ENCODE measurements around the gene OTUD4. TPM values are rescaled to one million over a fixed set of nuclear protein-coding genes. Genes with fewer than 3 reads are reported as not detected.
A peak's percentile ranks its signal among the peaks of the same experiment; 100 is the strongest.

Gene OTUD4
- total and polyA plus RNA-seq, 9 of the 15 experiments (the other 6 are each of a cell fraction or from before 2014, with no cell fraction given) = 4.2 to 29.0 (median 24.8) TPM

DNA sequence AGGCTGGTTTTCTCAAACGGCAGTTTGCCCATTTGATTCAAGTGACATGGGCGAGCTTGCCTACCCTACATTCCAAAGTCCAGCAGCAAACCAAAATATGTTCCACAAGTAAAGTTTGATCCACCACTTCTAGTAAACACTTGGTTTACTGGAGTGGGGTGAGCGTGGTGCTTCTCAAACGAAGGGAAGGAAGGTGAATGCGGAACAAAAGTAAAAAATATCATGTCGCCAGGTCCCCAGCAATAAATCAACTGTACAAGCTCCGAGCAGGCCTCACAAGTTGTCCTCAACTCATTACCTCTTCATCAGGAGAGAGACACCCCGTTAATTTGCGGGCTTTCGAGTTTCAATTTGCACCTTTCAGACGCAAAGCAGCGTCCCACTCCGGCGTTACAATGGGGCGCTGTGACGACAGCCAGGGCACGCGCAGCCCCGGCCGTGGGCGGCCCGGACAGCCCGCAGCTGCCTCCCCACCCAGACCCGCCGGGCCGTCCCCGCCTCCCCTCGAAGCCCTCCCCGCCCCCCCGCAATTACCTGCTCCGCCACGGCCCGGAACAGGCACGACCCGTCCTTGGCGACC is 1.0 kb downstream of the OTUD4 start:
- no TSS peak for BruUV-seq (replicated peaks)
- ChIA-PET CTCF (ENCODE audit: low intra/inter-chr PET ratio) (no interaction called here), POLR2A (no interaction called here)
- intact Hi-C loops (cut with micrococcal nuclease) (loop anchor here (2.0 kb wide), 2 partner anchors 21 to 81 kb away; partner anchors contain the start of genes ABCE1 and ANAPC10), in situ Hi-C loops (cut with MboI) (no loop called here)
- FAIRE-seq (peak; percentile 61), DNase-seq (ENCODE audit: extremely low read depth in 1 of 4, low spot score in 3 of 4) (peak; percentile 77 to 82 (median 78)), ATAC-seq (peak; percentile 62)
- Histone ChIP-seq H3K9me1 (ENCODE audit: control insufficient read depth, insufficient read depth, low read length) (no peaks in the 10 kb centered on the region), H3K9ac (ENCODE audit: insufficient read depth in 1 of 2, low read depth in 2 of 2, low read length in 2 of 2) (peak overlapping the region; percentile 96 to 98), H3K36me3 (ENCODE audit: control insufficient read depth, insufficient read depth, low read length) (peaks cover 18% of the 10 kb centered on the region; the same call in 2 of the 3 replicates), H3K4me2 (ENCODE audit: insufficient read depth, low read length) (peak overlapping the region; percentile 98), H3K9me3 (replicated peaks; ENCODE audit: control insufficient read depth, insufficient read depth, low read depth, low read length) (no peaks in the 10 kb centered on the region; the same call in 1 of the 2 replicates), H3K27me3 (ENCODE audit: control insufficient read depth in 2 of 2, insufficient read depth in 2 of 2, low read length in 2 of 2) (no peaks in the 10 kb centered on the region), H3K4me1 (replicated peaks in 1 of 2; ENCODE audit: control insufficient read depth in 2 of 2, insufficient read depth in 2 of 2, low read length in 2 of 2) (peaks cover 15 to 26% of the 10 kb centered on the region in 2 experiments), H4K20me1 (replicated peaks; ENCODE audit: control insufficient read depth, insufficient read depth, low read length) (peaks cover 7% of the 10 kb centered on the region; the same call in 1 of the 2 replicates), H2AFZ (ENCODE audit: low read depth, low read length) (peak overlapping the region; percentile 87), H3K4me3 (peak overlapping the region; percentile 75), H3K79me2 (ENCODE audit: control insufficient read depth, insufficient read depth, low read length) (peaks cover 63% of the 10 kb centered on the region), H3K27ac (ENCODE audit: extremely low read depth, low read depth, low read length) (peak overlapping the region; percentile 97)
- under 1% methylated on average over 16 of the region's 36 CpGs for WGBS (ENCODE audit: insufficient coverage, low coverage, missing lambda C conversion rate)
- TF ChIP-seq CREM (IDR thresholded peaks at IDR 0.05; ENCODE audit: low read depth) (peak; percentile 85), ELF4 (CRISPR knock-in tag; IDR thresholded peaks at IDR 0.05) (no peak), ZNF445 (CRISPR knock-in tag; IDR thresholded peaks at IDR 0.05; ENCODE audit: low read depth) (no peak), ZNF24 (IDR thresholded peaks at IDR 0.05) (no peak), NR2C2 (CRISPR knock-in tag; IDR thresholded peaks at IDR 0.05) (no peak), NR2C2 (tag; IDR thresholded peaks at IDR 0.05) (no peak), ZNF12 (CRISPR knock-in tag; IDR thresholded peaks at IDR 0.05) (no peak), TCF7 (IDR thresholded peaks at IDR 0.05; ENCODE audit: borderline replicate concordance) (no peak), ZNF174 (CRISPR knock-in tag; IDR thresholded peaks at IDR 0.05) (no peak), FOXA3 (CRISPR knock-in tag; conservative IDR thresholded peaks at IDR 0.05 in 1 of 2, IDR thresholded peaks at IDR 0.05 in 1 of 2) (no peak), ZNF785 (CRISPR knock-in tag; IDR thresholded peaks at IDR 0.05) (no peak), CC2D1A (IDR thresholded peaks at IDR 0.05) (no peak), EHMT2 (IDR thresholded peaks at IDR 0.05) (no peak), RFX7 (CRISPR knock-in tag; IDR thresholded peaks at IDR 0.05) (no peak), ZNF717 (CRISPR knock-in tag; IDR thresholded peaks at IDR 0.05) (no peak)
- TF ChIP-seq, protein P1, sequence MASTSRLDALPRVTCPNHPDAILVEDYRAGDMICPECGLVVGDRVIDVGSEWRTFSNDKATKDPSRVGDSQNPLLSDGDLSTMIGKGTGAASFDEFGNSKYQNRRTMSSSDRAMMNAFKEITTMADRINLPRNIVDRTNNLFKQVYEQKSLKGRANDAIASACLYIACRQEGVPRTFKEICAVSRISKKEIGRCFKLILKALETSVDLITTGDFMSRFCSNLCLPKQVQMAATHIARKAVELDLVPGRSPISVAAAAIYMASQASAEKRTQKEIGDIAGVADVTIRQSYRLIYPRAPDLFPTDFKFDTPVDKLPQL (IDR thresholded peaks at IDR 0.05; ENCODE audit: extremely low read depth, insufficient read length) = no peak
- TF ChIP-seq, protein P2, sequence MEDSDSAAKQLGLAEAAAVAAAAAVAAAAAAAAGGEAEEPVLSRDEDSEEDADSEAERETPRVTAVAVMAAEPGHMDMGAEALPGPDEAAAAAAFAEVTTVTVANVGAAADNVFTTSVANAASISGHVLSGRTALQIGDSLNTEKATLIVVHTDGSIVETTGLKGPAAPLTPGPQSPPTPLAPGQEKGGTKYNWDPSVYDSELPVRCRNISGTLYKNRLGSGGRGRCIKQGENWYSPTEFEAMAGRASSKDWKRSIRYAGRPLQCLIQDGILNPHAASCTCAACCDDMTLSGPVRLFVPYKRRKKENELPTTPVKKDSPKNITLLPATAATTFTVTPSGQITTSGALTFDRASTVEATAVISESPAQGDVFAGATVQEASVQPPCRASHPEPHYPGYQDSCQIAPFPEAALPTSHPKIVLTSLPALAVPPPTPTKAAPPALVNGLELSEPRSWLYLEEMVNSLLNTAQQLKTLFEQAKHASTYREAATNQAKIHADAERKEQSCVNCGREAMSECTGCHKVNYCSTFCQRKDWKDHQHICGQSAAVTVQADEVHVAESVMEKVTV (CRISPR knock-in tag; IDR thresholded peaks at IDR 0.05) = no peak
- TF ChIP-seq, protein P3, sequence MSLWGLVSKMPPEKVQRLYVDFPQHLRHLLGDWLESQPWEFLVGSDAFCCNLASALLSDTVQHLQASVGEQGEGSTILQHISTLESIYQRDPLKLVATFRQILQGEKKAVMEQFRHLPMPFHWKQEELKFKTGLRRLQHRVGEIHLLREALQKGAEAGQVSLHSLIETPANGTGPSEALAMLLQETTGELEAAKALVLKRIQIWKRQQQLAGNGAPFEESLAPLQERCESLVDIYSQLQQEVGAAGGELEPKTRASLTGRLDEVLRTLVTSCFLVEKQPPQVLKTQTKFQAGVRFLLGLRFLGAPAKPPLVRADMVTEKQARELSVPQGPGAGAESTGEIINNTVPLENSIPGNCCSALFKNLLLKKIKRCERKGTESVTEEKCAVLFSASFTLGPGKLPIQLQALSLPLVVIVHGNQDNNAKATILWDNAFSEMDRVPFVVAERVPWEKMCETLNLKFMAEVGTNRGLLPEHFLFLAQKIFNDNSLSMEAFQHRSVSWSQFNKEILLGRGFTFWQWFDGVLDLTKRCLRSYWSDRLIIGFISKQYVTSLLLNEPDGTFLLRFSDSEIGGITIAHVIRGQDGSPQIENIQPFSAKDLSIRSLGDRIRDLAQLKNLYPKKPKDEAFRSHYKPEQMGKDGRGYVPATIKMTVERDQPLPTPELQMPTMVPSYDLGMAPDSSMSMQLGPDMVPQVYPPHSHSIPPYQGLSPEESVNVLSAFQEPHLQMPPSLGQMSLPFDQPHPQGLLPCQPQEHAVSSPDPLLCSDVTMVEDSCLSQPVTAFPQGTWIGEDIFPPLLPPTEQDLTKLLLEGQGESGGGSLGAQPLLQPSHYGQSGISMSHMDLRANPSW (CRISPR knock-in tag; IDR thresholded peaks at IDR 0.05) = no peak

All from K562 (cell line).